Heart right ventricle (tissue), 16 donors: ENCODE measurements around the gene PPP1R10. TPM values are rescaled to one million over a fixed set of nuclear protein-coding genes. Genes with fewer than 3 reads are reported as not detected.

Experiments
- ATAC-seq, 8 donors: fragments of 200-7000 bp; cut with Tn5 transposase; one replicate each; pipeline ENCODE4 v1.9.1; 2020; ENCODE audit warnings: mild to moderate bottlenecking in 8 of 8, moderate library complexity in 8 of 8, moderate number of reproducible peaks in 1 of 8
- DNase-seq, 2 donors: peaks; one replicate each; pipeline ENCODE4 v3.0.0-alpha.2; 2020
- H3K27ac ChIP-seq, 10 donors: fragments of 200-600 bp; sonication (generic) in 2 of 10; one replicate each; pipeline versions ENCODE4 v1.5.0 to v1.8.0; 2020 to 2022; ENCODE audit warnings: mild to moderate bottlenecking in 3 of 10
- H3K27me3 ChIP-seq, 7 donors: fragments of 200-600 bp; one replicate each; pipeline ENCODE4 v1.8.0; 2021 to 2022; ENCODE audit warnings: mild to moderate bottlenecking in 2 of 7
- H3K36me3 ChIP-seq, 9 donors: fragments of 200-600 bp; sonication (generic) in 1 of 9; one replicate each; pipeline versions ENCODE4 v1.5.0 to v1.8.0; 2020 to 2022; ENCODE audit warnings: mild to moderate bottlenecking in 2 of 9
- H3K4me1 ChIP-seq, 9 donors: fragments of 200-600 bp; sonication (generic) in 1 of 9; one replicate each; pipeline versions ENCODE4 v1.5.0 to v1.8.0; 2020 to 2022; ENCODE audit warnings: mild to moderate bottlenecking in 4 of 9
- H3K4me3 ChIP-seq, 10 donors: fragments of 200-600 bp; sonication (generic) in 2 of 10; one replicate each; pipeline versions ENCODE4 v1.5.0 to v1.8.0; 2020 to 2022; ENCODE audit warnings: mild to moderate bottlenecking in 7 of 10, moderate library complexity in 2 of 10
- H3K9me3 ChIP-seq, 11 donors: fragments of 200-600 bp in 10 of 11; sonication (generic) in 2 of 11; one replicate each; pipeline versions ENCODE4 v1.5.0 to v1.8.0; 2013 to 2022; ENCODE audit warnings: mild to moderate bottlenecking in 2 of 11, control low read depth in 1 of 11, moderate library complexity in 1 of 11
- WGBS, 2 donors: extraction: QIAGEN DNeasy Blood & Tissue Kit; methylation state at CpG; one replicate each; pipeline ENCODE4 v1.1.7; 2013; ENCODE audit warnings: inconsistent platforms in 1 of 2; 5-methylcytosine and 5-hydroxymethylcytosine counted together
- intact Hi-C, 10 donors: fragments of 100-400 bp; cut with DNase I; formaldehyde crosslinking; loops; one replicate each; pipeline versions ENCODE4 v1.11.1 to v1.14.2; 2022
- polyA plus RNA-seq, 2 donors: library from polyadenylated mRNA; stranded (reverse); fragments of 200-250 nt; gene quantifications; one replicate each; pipeline ENCODE4 v1.2.3, GENCODE V29; 2013
- total RNA-seq, 10 donors: library from RNA; stranded (reverse); fragmentation: NEBNext Ultra II Directional in 3 of 10; extraction: Animal tissue kit (Norgen Biotek cat#: 25700) in 3 of 10; gene quantifications; one replicate each; pipeline versions ENCODE4 v1.2.1 to v1.2.4, GENCODE V29; 2021 to 2023
- TF ChIP-seq, protein P1 (sequence below), 9 donors: fragments of 200-600 bp; sonication (generic) in 2 of 9; IDR thresholded peaks; one replicate each; pipeline versions ENCODE4 v1.5.0 to v1.8.0; 2021 to 2022; ENCODE audit warnings: antibody characterized with exemption in 9 of 9, mild to moderate bottlenecking in 5 of 9, moderate library complexity in 1 of 9
- donor health status: Arrhythmogenic right ventricular cardiomyopathy.
- donor health status: ischemic (EF 13 %, LVEDD 7.1; RV severe dilation, severe dysfunction).
- donor health status: healthy with polysubstance abuse.
- donor health status: DM: no; HTN: yes; CAD: no.
- donor health status: DM: no; HTN: no; CAD: no.
- donor health status: ischemic (EF 25% LVEDD 6.9; RV normal size, moderate dysfunction).
- donor health status: ischemic (EF 25% LVEDD 5.7; RV mildly dilated, moderate dysfunction).
- donor health status: healthy.
- donor health status: DM: yes; HTN: yes; CAD: no.
- donor health status: Ischemic cardiomyopathy.
- donor health status: ischemic (EF 35%, LVEDD 5.7; RV mildly dilated, moderate dysfunction).
- donor health status: nonischemic (EF 11% LVEDD 7.7; RV severe dilation, severe dysfunction).
- donor health status: DM: yes; HTN: yes; CAD: no.
- donor health status: PGD.
- donor health status: ischemic (EF 29% LVEDD 5.4; RV normal size, mild dysfunction).
- donor health status: nonischemic (EF 23%, LVEDD 6.1; RV moderate dilation, normal function).

PPP1R10 gene
- total and polyA plus RNA-seq, 12 donors, result 7.8 to 51.1 (median 30.1) TPM

DNA sequence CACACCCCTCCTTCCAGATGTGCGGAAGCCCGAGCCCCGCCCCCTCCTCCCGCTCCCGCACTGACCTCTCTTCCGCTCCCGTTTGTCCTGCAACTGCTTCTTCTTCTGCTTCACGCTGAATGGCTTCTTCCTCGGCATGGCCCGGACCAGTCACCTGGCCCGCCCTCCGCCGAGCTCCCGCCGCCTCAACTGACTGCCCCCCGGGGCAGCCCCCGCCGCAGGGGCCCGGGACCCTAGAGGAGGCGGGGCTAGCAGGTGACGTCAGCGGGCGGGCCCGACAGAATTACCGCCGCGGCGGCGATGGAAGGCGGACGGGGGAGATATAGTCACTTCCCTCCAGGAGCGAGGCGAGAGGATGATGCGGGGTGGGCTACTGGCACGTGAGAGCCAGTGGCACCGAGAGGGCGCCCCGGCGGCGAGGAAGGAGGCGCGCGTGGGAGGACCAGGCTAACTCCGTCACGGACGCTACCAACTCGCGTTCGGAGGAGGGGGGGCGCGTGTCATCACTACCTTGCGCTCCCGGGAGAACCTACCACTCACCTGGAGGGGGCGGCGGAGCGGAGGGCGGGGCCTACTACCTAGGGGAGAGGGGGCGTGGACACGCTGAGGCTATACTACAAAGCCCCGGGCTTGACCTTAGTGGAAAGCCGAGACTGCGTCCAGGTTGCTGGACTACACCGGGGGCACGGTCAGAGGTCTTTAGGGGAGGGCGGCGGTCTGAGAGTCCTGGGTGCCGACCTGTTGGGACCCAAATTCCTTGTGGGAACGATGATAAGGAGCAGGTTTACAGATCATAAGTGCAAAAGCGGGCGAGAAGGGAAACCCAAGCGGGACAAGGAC lies 60.8 kb downstream of the PPP1R10 start, which contains the start of gene GNL1:
Gene GNL1, minus strand, starts transcription at position 424 of the 840 bp plus-strand sequence. Its CDS starts 286 bp downstream, at position 138.
- 0% methylated on average over 70 to 71 of the region's 71 CpGs for WGBS, 2 donors
- Histone ChIP-seq H3K27ac (peak within 1 kb of the TSS; percentile 92 to 99 (median 96)), H3K9me3 (no peaks in the 10 kb centered on the region), H3K27me3 (no peaks in the 10 kb centered on the region), H3K4me1 (peaks cover 7 to 34% (median 29%) of the 10 kb centered on the region in 9 donors), H3K4me3 (peak within 1 kb of the TSS; percentile 65 to 99 (median 94)), H3K36me3 (peaks cover 0 to 53% (median 31%) of the 10 kb centered on the region in 9 donors)
- peak; percentile 92 to 95 for DNase-seq
- peak; percentile 78 to 91 (median 84) for ATAC-seq
- intact Hi-C loops, result loop anchor here in 4 of 10 donors (1.0 to 10.0 kb wide), 5 partner anchors 15 to 529 kb away; partner anchors contain the start of genes ABCF1 (in 4 of the 4) and TUBB (in 3 of the 4)
- TF ChIP-seq, protein P1, sequence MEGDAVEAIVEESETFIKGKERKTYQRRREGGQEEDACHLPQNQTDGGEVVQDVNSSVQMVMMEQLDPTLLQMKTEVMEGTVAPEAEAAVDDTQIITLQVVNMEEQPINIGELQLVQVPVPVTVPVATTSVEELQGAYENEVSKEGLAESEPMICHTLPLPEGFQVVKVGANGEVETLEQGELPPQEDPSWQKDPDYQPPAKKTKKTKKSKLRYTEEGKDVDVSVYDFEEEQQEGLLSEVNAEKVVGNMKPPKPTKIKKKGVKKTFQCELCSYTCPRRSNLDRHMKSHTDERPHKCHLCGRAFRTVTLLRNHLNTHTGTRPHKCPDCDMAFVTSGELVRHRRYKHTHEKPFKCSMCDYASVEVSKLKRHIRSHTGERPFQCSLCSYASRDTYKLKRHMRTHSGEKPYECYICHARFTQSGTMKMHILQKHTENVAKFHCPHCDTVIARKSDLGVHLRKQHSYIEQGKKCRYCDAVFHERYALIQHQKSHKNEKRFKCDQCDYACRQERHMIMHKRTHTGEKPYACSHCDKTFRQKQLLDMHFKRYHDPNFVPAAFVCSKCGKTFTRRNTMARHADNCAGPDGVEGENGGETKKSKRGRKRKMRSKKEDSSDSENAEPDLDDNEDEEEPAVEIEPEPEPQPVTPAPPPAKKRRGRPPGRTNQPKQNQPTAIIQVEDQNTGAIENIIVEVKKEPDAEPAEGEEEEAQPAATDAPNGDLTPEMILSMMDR (IDR thresholded peaks at IDR 0.05), result peak in 2 of 9 donors; percentile 8 to 16

DNA sequence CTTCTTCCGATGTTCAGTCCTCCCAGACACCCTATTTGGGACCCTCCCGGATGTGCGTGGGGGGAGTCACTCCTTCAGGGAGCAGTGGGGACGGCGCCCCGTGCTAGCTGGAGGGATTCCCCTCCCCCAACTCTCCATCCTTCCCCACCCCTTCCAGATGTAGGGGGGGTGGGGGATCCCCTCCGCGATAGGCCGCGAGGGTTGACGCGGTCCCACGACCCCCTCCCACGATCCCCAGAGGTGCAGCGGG lies 61.3 kb downstream of the PPP1R10 start:
- Histone ChIP-seq H3K27me3 (no peaks in the 10 kb centered on the region), H3K36me3 (peaks cover 0 to 54% (median 36%) of the 10 kb centered on the region in 9 donors), H3K4me1 (peaks cover 7 to 34% (median 29%) of the 10 kb centered on the region in 9 donors), H3K27ac (peak overlapping the region; percentile 92 to 99 (median 96)), H3K9me3 (no peaks in the 10 kb centered on the region), H3K4me3 (peak overlapping the region; percentile 65 to 99 (median 94))
- ATAC-seq (no peak), DNase-seq (no peak)
- WGBS, 2 donors, result 0% methylated on average over 15 of the region's 15 CpGs
- intact Hi-C loops, result loop anchor here in 4 of 10 donors (1.0 to 10.0 kb wide), 5 partner anchors 15 to 529 kb away; partner anchors contain the start of genes ABCF1 (in 4 of the 4) and TUBB (in 3 of the 4)
- TF ChIP-seq, protein P1 (IDR thresholded peaks at IDR 0.05), result no peak

DNA sequence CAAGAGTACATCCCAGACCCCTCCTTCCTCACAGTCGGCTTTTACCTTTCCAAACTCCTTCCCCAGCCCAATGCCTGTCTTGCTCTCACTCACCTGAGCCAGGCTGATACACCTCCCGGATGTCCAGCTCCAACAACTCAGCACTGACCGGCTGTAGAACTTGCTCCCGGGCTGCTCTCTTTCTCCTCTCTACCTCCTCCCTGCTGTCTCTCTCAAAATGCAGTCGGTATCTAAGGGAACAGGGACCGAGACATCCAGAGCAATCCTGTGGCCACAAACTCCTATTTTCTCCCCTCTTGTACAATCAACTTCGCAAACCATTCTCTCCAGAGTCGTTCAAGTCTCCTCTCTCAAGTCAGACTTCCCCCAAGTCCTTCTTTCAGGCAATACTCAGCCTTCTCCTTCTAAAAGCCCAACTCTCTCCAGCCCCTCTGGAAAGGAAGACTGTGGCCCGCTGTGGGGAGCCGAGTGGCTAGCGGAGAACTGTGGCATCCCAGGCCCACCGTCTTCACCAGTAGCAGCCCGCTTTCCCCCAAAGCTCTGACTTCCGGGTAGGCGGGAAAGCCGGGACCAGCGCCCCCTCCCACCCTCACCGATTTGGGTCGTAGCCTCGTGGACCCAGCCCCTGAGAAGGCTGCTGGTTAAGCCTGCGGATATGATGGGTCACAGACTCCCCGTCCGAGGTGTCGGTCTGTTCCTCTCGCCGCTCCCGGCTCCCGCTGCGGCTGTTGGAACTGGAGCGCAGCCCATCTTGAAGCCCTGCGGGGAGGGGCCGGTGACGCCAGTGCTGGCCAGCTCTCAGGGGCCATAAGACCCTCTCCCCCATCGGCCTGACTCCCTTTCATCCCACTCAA lies 61.9 kb downstream of the PPP1R10 start:
- Histone ChIP-seq H3K4me1 (peaks cover 7 to 34% (median 29%) of the 10 kb centered on the region in 9 donors), H3K9me3 (no peaks in the 10 kb centered on the region)
- intact Hi-C loops, result loop anchor here in 4 of 10 donors (5.0 to 10.0 kb wide), 3 partner anchors 167 to 530 kb away; partner anchors contain the start of gene TUBB (in 3 of the 4)

More for the DNA sequence above, 61.9 kb downstream of the PPP1R10 start:
- TF ChIP-seq, protein P1 (IDR thresholded peaks at IDR 0.05), result no peak
- peak overlapping the region; percentile 92 to 99 (median 96) for H3K27ac ChIP-seq
- H3K4me3 ChIP-seq, result peak overlapping the region; percentile 65 to 99 (median 94)
- H3K27me3 ChIP-seq, result no peaks in the 10 kb centered on the region
- ATAC-seq (peak; percentile 28 to 54 (median 44)), DNase-seq (peak; percentile 52 to 58)
- peaks cover 0 to 58% (median 37%) of the 10 kb centered on the region in 9 donors for H3K36me3 ChIP-seq
- 12 to 13% methylated on average over 34 of the region's 34 CpGs for WGBS, 2 donors
